ENCODE data around the gene PRPF31. TPM values are rescaled to one million over a fixed set of nuclear protein-coding genes. Genes with fewer than 3 reads are reported as not detected.

The PRPF31 gene
- total and polyA plus RNA-seq, 9 of the 15 experiments (the other 6 are each of a cell fraction or from before 2014, with no cell fraction given): 5.8 to 92.2 (median 69.2) TPM

GRCh38 chr19:54102421-54103169, 13.0 kb upstream of the PRPF31 start, which contains the start of gene NDUFA3 (continued):
- peak in 1 of 2 experiments; percentile 94 for TF ChIP-seq AFF1 (IDR thresholded peaks at IDR 0.05; ENCODE audit: low read depth in 1 of 2, partially characterized antibody in 2 of 2)
- TF ChIP-seq NFATC3 (IDR thresholded peaks at IDR 0.05): no peak
- TF ChIP-seq CBX3 (IDR thresholded peaks at IDR 0.05; ENCODE audit: borderline replicate concordance in 1 of 2, low read length in 2 of 2): peak in 1 of 2 experiments; percentile 96; a peak in 2 of 3 replicates
- TF ChIP-seq L3MBTL2 (IDR thresholded peaks at IDR 0.05): peak; percentile 47; the same call in 1 of the 2 replicates
- no peak for TF ChIP-seq EHMT2 (IDR thresholded peaks at IDR 0.05)
- TF ChIP-seq, protein P1, sequence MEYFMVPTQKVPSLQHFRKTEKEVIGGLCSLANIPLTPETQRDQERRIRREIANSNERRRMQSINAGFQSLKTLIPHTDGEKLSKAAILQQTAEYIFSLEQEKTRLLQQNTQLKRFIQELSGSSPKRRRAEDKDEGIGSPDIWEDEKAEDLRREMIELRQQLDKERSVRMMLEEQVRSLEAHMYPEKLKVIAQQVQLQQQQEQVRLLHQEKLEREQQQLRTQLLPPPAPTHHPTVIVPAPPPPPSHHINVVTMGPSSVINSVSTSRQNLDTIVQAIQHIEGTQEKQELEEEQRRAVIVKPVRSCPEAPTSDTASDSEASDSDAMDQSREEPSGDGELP (CRISPR knock-in tag; IDR thresholded peaks at IDR 0.05; ENCODE audit: borderline replicate concordance): peak; percentile 61; the same call in 1 of the 2 replicates
- TF ChIP-seq ZNF668 (CRISPR knock-in tag; IDR thresholded peaks at IDR 0.05): no peak
- TF ChIP-seq, protein P2, sequence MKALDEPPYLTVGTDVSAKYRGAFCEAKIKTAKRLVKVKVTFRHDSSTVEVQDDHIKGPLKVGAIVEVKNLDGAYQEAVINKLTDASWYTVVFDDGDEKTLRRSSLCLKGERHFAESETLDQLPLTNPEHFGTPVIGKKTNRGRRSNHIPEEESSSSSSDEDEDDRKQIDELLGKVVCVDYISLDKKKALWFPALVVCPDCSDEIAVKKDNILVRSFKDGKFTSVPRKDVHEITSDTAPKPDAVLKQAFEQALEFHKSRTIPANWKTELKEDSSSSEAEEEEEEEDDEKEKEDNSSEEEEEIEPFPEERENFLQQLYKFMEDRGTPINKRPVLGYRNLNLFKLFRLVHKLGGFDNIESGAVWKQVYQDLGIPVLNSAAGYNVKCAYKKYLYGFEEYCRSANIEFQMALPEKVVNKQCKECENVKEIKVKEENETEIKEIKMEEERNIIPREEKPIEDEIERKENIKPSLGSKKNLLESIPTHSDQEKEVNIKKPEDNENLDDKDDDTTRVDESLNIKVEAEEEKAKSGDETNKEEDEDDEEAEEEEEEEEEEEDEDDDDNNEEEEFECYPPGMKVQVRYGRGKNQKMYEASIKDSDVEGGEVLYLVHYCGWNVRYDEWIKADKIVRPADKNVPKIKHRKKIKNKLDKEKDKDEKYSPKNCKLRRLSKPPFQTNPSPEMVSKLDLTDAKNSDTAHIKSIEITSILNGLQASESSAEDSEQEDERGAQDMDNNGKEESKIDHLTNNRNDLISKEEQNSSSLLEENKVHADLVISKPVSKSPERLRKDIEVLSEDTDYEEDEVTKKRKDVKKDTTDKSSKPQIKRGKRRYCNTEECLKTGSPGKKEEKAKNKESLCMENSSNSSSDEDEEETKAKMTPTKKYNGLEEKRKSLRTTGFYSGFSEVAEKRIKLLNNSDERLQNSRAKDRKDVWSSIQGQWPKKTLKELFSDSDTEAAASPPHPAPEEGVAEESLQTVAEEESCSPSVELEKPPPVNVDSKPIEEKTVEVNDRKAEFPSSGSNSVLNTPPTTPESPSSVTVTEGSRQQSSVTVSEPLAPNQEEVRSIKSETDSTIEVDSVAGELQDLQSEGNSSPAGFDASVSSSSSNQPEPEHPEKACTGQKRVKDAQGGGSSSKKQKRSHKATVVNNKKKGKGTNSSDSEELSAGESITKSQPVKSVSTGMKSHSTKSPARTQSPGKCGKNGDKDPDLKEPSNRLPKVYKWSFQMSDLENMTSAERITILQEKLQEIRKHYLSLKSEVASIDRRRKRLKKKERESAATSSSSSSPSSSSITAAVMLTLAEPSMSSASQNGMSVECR (CRISPR knock-in tag; IDR thresholded peaks at IDR 0.05): 0 out of 2 replicates have a peak, but pooled peaks have one; percentile 28
- TF ChIP-seq ZFP1 (CRISPR knock-in tag; IDR thresholded peaks at IDR 0.05): no peak
- no peak for TF ChIP-seq NR3C1 (CRISPR knock-in tag; IDR thresholded peaks at IDR 0.05)
- no peak for TF ChIP-seq ZC3H4 (CRISPR knock-in tag; IDR thresholded peaks at IDR 0.05; ENCODE audit: borderline replicate concordance)
- TF ChIP-seq, protein P3, sequence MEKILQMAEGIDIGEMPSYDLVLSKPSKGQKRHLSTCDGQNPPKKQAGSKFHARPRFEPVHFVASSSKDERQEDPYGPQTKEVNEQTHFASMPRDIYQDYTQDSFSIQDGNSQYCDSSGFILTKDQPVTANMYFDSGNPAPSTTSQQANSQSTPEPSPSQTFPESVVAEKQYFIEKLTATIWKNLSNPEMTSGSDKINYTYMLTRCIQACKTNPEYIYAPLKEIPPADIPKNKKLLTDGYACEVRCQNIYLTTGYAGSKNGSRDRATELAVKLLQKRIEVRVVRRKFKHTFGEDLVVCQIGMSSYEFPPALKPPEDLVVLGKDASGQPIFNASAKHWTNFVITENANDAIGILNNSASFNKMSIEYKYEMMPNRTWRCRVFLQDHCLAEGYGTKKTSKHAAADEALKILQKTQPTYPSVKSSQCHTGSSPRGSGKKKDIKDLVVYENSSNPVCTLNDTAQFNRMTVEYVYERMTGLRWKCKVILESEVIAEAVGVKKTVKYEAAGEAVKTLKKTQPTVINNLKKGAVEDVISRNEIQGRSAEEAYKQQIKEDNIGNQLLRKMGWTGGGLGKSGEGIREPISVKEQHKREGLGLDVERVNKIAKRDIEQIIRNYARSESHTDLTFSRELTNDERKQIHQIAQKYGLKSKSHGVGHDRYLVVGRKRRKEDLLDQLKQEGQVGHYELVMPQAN (IDR thresholded peaks at IDR 0.05; ENCODE audit: borderline replicate concordance): peak; percentile 72
- no peak for TF ChIP-seq ZNF324 (CRISPR knock-in tag; IDR thresholded peaks at IDR 0.05)
- TF ChIP-seq TAF9B (IDR thresholded peaks at IDR 0.05; ENCODE audit: partially characterized antibody): peak; percentile 83
- TF ChIP-seq DDX20 (tag; IDR thresholded peaks at IDR 0.05; ENCODE audit: low read depth): no peak
- 0 out of 2 replicates have a peak, but pooled peaks have one; percentile 29 for TF ChIP-seq CBFB (CRISPR knock-in tag; IDR thresholded peaks at IDR 0.05)
